GM21528 (cell line): ENCODE measurements around the gene CEP112.
"Not testable (repeated sequence)": the region's sequence is repeated elsewhere in the genome, so short reads cannot be mapped to it uniquely, and the experiment has no call there.

Experiments used
- ATAC-seq: cut with Tn5 transposase; IDR thresholded peaks from one replicate; pipeline ENCODE4 v1.9.1; 2021; ENCODE audit warnings: mild to moderate bottlenecking, moderate library complexity; ENCODE audit not compliant: unreplicated experiment, low FRiP score

CEP112 gene

DNA sequence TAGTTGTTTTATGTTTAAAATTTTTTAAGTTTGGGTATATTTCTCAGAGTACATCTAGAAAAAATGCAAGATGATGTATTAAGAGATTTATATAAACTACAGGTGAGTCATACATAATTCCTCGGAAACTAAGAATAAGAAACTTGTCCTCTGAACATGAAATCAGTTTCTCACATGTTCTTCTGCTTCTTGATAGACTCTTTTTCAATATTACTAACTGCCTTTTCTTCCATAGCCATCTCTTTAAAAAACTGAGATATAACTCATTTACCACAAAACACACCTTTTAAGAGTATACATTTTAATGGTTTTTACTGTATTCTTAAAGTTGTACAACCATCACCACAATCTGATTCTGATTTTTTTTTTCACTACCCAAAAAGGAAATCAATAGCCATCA lies 392.1 kb downstream of the CEP112 start:
- ATAC-seq = no peak

DNA sequence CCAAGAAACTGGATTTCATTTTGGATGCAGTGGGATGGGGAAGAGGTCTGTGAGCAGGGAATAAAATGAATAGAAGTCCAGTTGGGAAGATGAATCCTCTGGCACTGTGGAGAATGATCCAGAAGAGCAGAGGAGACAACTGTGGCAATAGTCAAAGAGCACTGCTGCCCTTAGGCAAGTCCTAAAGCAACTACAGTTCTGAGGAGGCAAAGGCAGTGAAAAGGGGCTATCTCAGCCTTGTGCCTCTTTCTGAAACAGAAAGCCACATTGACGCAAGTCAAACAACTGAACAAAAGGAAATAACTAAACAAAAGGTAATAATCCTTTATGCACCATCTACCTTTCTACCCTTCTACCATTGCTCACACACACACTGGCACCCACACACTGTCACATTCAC lies 392.5 kb downstream of the CEP112 start:
- no peak for ATAC-seq

DNA sequence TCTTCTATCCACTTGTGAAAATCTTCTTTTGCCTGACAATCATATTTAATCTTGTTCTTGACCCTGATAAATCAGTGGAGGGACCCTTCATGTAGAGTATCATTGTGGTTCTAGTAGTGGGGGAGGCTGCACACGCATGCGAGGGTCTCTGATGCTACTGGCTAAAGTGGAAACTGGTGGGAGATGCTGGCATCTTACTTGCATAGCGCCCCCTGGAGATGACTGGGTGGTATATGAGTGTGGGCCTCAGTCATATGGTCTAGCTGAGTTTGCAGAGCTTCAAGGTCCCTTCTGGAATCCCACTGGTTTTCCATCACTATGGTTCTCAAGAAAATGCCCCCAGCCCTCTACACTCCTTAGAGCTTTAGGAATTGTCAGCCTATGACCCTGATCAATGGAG lies 394.1 kb downstream of the CEP112 start:
- ATAC-seq = no peak

DNA sequence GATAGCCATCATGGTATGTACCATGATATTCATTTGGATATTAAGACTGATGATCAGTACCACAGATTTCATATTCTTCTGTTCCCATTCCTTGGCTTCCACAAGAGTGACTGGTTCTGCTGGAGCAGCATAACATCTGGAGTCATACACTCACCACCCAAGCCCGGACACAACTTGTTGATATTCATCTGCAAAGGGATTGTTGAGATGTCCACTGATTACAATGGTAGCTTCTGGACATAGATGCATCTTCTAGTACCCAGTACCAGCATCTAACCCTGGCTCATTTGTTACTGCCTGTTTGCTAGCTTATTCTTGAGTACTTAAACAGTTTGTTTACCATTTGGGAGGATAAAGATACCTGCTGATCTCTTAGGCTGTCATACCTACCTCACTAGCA lies 394.8 kb downstream of the CEP112 start:
- ATAC-seq = no peak

DNA sequence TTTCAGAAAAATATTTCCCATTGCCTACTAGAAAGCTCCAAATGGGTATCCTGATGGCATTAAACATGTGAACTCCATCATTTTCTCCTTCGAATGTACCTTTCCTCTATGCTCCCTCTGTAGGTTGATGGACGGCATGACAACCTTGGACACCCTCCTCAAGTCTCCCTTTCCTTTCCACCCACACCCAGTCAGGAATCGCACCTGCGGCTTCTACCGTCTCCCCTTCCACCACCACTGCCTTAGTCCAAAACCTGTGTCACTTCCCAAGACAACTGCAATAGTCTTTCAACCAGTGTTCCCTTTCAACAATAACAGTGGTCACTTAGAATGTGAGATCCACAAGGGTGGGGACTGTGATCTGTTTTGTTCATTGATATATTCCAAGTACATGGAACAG lies 397.4 kb downstream of the CEP112 start:
- ATAC-seq = no peak

DNA sequence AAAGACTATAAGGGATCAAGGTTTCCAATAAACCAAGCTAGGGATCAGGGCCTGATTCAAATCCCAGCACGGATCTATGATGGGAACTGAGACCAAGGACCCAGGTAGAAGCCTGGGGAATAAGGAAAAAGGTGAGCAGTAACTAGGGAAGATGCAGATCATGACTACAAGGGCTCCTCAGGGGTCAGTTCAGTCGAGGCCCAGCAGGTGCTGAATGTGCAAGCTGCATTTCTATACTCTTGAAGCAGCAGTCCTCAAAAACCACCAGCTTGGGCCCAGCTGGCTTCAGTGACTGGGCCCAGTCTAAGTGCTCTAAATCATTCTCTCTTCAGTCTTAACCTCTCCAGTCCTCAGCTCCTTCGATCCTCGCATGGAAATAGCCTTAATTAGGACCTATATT lies 401.7 kb downstream of the CEP112 start:
- no peak for ATAC-seq

DNA sequence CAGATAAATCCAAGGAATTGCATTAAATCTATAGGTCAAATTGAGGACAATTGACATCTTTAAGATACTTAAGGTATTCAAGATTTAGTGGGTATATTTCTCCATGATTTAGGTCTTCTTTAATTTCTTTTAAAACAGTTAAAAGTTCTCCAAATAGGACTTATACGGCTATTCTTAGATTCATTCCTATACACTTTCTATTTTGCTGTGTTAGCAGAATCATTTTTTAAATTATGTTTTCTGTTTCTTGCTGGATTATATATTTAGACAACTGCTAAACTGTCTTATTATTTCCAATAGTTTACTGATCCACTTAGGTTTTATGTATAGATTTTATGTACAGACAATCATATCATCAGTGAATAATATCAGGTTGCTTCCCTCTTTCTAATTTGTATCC lies 404.4 kb downstream of the CEP112 start:
- no peak for ATAC-seq

DNA sequence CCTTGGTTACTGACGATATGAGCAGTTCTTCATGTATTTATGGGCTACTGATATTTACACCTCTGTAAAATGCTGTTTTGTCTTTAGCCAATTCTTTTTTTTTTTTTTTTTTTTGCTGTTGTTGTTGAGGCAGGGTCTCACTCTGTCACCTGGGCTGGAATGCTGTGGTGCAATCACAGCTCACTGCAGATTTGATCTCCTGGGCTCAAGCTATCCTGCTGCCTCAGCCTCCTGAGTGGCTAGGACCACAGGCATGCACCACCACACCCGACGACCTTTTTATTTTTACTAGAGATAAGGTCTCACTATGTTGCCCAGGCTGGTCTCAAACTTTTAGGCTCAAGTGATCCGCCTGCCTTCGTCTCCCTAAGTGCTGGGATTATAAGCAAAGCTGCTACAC lies 405.5 kb downstream of the CEP112 start:
- ATAC-seq = no peak

DNA sequence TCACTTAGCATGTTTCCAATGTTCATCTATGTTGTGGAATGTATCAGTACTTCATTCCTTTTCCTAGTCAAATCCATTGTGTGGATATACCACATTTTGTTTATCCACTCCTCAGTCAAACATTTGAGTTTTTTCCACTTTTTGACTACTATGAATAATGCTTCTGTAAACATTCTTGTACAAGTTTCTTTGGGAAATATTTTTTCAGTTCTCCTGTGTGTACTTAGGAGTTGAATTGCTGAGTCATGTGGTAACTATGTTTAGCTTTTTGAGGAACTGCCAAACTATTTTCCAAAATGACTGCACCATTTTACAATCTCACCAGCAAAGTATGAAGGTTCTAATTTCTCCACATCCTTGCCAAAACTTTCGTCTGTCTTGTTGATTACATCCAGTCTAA lies 406.8 kb downstream of the CEP112 start:
- no peak for ATAC-seq

DNA sequence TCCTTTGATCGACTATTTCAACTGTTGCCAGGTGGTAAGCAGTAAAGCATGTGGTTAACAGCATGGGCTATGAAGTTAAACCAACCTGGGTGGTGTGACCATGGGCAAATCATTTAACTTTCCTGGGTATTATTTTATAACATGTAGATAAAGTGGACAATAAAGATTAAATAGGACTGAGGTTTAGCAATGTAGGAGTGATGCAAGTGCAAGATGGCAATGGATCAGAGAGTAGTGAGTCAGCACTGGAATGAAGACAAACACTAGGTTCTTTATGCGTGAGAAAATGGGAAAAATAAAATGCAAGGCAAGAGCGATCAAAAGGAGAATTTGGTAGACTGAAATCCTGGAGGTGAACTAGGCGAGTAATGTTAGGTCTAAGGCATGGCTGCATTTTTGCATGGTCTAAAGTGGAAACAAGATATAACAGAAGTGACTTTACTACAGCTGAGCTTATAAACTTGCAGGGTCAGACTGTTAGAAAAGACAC lies 408.0 kb downstream of the CEP112 start:
- no peak for ATAC-seq

DNA sequence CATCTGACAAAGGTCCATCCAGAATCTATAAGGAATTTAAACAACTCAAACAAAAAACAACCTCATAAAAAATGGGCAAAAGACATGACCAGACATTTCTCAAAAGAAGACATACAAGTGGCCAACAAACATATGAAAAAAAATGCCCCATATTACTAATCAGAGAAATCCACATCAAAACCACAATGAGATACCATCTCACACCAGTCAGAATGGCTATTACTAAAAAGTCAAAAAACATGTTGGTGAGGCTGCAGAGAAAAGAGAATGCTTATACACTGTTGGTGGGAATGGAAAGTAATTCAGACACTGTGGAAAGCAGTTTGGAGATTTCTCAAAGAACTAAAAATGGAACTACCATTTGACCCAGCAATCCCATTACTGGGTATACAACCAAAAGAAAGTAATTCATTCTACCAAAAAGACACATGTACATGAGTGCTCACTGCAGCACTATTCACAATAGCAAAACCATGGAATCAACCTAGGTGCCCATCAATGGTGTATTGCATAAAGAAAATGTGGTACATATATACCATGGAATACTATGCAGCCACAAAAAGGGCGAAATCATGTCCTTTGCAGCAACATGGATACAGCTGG lies 409.7 kb downstream of the CEP112 start:
- ATAC-seq = not testable (repeated sequence)

DNA sequence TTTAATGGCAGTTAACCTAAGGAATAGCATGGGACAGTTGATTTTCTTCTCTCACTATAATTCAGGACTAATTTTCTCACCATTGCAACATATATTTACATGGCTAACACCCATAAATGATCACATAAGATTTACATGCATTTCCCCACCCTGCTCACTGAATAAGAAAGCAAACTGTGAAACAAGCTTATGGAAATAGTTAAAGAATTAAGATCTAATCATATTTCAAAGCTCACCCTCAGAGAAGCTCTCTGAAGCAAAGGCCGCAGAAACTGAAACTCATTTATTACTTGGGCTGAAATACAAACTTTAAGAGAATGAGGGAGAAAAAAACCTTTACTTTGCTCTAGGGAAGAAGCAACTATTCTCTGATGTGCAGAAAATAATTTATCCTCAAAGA lies 411.8 kb downstream of the CEP112 start:
- no peak for ATAC-seq

DNA sequence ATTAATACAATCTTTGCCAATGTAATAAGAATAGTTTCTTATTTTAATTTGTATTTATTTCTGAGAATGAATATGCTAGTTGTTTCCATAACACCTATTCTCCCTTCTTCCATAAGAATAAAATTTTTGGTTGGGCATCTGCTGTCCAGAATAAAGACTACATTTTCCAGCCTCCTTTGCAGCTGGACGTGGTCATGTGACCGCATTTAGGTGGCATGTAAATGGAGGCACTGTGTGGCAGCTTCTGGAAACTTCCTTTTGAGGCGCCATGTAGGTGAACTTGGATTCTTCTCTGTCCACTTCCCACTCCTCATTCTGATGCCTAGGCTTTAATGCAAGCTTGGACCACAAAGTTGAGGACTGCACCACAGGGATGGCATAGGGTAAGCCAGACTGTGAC lies 415.0 kb downstream of the CEP112 start:
- ATAC-seq = no peak

DNA sequence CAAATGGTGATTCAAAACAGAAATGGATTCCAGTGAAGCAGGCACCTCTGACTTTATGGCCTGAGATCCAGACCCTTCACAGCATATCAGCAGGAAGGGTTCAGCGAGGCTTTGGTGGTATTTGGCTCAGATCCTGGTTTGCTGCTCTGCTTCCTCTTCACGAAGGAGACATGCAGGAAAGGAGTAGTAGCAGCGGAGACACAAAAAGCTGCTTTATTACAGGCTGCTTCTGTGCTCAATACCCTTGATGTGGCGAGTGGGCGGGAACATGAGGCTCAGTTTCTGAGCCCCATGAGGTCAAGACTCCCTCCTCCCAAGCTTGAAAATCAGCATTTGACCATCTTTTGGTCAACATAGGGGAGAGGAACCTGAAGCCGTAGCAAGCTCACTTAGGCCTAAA lies 417.1 kb downstream of the CEP112 start:
- no peak for ATAC-seq

DNA sequence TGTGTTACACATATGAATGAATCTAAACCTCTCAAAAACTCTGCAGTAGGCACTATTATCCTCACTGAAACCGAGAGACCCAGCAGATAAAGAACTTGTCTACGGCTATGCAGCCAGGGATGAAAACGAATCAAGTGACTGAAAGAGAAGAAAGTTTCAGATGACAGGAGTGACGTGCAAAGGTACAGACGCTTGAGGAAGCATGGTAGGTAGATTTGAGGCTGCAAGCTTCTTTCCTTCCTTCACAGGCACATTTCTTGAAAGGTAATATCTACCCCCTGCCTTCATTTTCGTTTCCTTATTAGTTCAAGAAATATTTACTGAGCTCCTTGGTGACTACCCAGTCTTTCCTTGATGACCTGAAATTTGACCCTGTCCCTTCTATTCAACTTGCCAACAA lies 418.9 kb downstream of the CEP112 start:
- no peak for ATAC-seq

DNA sequence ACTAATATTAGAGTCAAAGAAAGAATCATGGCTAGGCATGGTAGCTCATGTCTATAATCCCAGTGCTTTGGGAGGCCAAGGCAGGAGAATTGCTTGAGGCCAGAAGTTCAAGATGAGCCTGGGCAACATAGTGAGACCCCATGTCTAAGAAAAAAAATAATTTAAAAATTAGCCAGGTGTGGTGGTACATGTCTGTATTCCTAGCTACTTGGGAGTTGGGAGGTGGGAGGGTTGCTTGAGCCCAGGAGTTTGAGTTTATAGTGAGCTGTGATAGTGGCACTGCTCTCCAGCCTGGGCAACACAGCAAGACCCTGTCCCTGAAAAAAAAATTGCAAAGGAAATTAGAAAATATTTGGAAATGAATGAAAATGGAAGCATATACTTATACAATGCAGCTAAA lies 420.2 kb downstream of the CEP112 start:
- ATAC-seq = no peak

DNA sequence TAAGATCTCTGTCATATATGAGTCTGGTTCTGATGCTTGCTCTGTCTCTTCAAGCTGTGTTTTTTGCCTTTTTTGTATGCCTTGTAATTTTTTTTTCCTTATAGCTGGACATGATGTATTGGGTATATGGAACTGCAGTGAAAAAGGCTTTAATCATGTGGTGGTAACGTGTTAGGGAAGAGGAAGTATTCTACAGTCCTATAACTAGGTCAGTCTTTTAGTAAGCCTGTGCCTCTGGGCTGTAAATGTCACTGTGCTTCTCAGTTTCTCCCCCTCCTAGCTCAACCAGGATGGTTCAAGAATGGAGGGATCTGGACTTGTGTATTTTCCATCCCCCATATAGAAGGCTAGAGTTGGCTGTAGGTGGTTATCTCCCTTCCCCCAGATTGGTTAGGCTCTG lies 428.1 kb downstream of the CEP112 start:
- ATAC-seq = no peak

DNA sequence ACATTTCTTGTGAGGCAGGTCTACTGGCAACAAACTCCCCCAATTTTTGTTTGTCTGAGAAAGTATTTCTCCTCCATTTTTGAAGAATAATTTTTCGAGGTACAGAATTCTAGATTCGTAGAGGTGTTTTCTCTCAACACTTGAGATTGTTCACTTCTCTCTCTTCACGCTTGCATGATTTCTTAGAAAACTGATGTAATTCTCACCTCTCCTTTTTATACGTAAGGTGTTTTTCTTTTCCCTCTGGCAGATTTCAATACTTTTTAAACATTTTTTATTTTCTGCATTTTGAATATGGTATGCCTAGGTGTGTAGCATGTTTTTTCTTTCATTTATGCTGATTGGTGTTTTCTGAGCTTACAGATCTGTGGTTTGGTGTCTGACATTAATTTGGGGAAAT lies 429.0 kb downstream of the CEP112 start:
- no peak for ATAC-seq

DNA sequence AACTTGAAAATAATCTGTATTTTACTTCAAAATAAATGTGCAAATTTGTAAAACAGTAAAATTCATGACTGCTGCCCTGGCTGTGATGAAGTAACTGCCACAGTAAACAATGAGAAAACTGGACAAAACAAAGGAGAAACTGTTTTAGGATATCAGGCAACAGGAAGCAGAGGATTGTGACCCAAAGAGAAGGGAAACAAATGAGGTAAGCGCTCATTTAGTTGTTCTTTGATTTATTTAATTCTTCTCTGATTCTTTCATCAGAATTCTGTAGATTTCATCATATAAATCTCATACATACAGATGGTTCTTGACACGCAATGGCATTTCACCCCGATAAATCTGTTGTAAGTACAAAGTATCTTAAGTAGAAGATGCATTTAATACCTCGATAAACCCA lies 432.4 kb downstream of the CEP112 start:
- ATAC-seq = no peak

DNA sequence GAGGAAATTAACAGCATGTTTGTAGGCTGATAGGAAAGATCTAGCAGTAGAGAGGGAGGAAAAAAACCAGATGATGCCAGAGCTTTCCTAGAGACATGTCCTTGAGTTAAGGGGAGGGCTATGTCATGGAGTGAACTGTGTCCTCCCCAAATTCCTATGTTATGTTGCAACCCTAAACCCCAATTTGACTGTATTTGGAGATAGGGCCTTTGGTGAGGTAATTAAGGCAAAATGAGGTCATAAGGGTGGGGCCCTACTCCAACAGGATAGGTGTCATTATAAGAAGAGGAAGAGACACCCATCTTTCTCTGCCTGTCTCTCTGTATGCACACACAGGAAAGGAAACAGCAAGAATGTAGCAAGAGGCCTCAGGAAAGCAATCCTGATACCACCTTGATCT lies 435.2 kb downstream of the CEP112 start:
- no peak for ATAC-seq

DNA sequence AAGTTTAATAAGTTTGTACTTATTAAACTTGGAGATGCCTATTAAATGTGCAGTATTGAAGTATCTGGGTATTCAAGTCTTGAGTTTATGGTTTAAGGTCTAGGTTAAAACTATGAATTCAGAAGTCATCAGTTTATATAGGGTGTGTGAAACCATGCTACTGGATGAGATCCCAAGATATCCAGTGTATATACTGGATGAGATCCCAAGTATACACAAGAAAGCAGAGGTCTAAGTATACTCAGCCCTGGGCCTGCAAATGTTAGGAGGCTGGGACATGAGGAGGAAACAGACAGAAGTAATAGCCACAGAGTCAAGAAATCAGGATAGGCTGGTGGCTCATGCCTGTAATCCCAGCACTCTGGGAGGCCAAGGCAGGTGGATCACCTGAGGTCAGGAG lies 436.1 kb downstream of the CEP112 start:
- no peak for ATAC-seq

DNA sequence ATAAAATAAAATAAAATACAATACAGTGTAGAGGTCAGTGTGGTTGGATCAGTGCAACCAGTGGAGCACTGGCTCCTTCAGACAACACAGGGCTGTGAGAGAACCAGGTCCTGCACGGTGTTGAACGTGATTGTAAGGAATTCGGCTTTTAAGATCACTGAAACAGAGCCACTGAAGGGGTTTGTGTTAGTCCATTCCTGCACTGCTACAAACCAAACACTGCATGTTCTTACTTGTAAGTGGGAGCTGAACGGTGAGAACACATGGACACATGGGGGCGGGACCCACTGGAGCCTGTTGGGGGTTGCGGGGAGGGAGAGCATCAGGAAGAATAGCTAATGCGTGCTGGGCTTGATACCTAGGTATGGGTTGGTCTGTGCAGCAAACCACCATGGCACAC lies 437.3 kb downstream of the CEP112 start:
- ATAC-seq = no peak

DNA sequence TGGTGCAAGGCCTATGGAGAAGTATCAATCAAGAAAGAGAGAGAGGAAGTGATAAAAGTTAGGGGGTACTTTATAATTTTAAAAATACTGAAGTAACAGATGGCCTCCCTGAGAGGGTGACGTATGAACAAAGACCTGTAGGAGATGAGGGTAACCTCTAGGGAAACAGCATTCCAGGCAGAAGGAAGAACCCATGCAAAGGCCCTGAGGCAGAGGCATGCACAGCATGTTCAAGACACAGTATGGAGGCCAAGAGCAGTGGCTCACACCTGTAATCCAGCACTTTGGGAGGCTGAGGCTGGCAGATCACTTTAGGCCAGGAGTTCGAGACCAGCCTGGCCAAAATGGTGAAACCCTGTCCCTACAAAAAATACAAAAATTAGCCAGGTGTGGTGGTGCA lies 437.9 kb downstream of the CEP112 start:
- ATAC-seq = no peak
